OCI-LY3 (cell line): Measurements from ENCODE around the gene TEX19.

Experiments used
- H2AFZ ChIP-seq: fragments of 200-600, 300-600 bp; shearing (Covaris generic); 2 replicates; pipeline ENCODE4 v1.6.0; 2014; ENCODE audit warnings: antibody characterized with exemption, low read depth, low read length
- H3K27ac ChIP-seq: fragments of 200-600, 300-600 bp; sonication (generic); 2 replicates; pipeline ENCODE4 v1.5.1; 2014; ENCODE audit warnings: mild to moderate bottlenecking, low read length, moderate library complexity, mixed read lengths
- H3K27me3 ChIP-seq: fragments of 200-600, 300-600 bp; sonication (generic); 2 replicates; pipeline ENCODE4 v1.6.1; 2014; ENCODE audit warnings: low read depth, low read length, mixed read lengths
- H3K36me3 ChIP-seq: fragments of 200-600, 300-600 bp; sonication (generic); replicated peaks from 2 replicates; pipeline ENCODE3; 2014; ENCODE audit warnings: low read depth, low read length, mixed read lengths
- H3K4me1 ChIP-seq: fragments of 300-600, 200-600 bp; sonication (generic); 2 replicates; pipeline ENCODE4 v1.6.1; 2014; ENCODE audit warnings: low read length, mixed read lengths
- H3K4me2 ChIP-seq: fragments of 200-600, 300-600 bp; sonication (generic); 2 replicates; pipeline ENCODE4 v1.6.1; 2014; ENCODE audit warnings: low read length, mixed read lengths
- H3K4me3 ChIP-seq: fragments of 300-600, 200-600 bp; sonication (generic); 2 replicates; pipeline ENCODE4 v1.5.1; 2014; ENCODE audit warnings: antibody characterized with exemption, mild to moderate bottlenecking, low read length, moderate library complexity
- H3K79me2 ChIP-seq: fragments of 300-600, 200-600 bp; shearing (Covaris generic); 2 replicates; pipeline ENCODE4 v1.6.1; 2014; ENCODE audit warnings: mild to moderate bottlenecking, low read length, mixed read lengths
- H3K9ac ChIP-seq: fragments of 300-600, 200-600 bp; shearing (Covaris generic); 2 replicates; pipeline ENCODE4 v1.6.0; 2014; ENCODE audit warnings: mild to moderate bottlenecking, low read length, moderate library complexity
- H3K9me3 ChIP-seq: fragments of 200-600, 300-600 bp; shearing (Covaris generic); 2 replicates; pipeline ENCODE4 v1.6.1; 2014; ENCODE audit warnings: low read length, mixed read lengths; ENCODE audit not compliant: insufficient read depth
- H4K20me1 ChIP-seq: fragments of 200-600, 300-600 bp; sonication (generic); 2 replicates; pipeline ENCODE4 v1.6.1; 2016; ENCODE audit warnings: low read length, mixed read lengths; ENCODE audit not compliant: insufficient read depth
- EZH2phosphoT487 ChIP-seq: fragments of 200-600 bp; shearing (Covaris generic); IDR thresholded peaks from 2 replicates; pipeline ENCODE4 v1.6.1; 2018; ENCODE audit warnings: antibody characterized with exemption, mixed run types, low read depth
- TF ChIP-seq, protein P1 (sequence below): fragments of 200-600, 300-600 bp; sonication (generic); IDR thresholded peaks from 2 replicates; pipeline ENCODE4 v1.5.1; 2014; ENCODE audit warnings: antibody characterized with exemption, low read length, low read depth

TEX19 gene

DNA sequence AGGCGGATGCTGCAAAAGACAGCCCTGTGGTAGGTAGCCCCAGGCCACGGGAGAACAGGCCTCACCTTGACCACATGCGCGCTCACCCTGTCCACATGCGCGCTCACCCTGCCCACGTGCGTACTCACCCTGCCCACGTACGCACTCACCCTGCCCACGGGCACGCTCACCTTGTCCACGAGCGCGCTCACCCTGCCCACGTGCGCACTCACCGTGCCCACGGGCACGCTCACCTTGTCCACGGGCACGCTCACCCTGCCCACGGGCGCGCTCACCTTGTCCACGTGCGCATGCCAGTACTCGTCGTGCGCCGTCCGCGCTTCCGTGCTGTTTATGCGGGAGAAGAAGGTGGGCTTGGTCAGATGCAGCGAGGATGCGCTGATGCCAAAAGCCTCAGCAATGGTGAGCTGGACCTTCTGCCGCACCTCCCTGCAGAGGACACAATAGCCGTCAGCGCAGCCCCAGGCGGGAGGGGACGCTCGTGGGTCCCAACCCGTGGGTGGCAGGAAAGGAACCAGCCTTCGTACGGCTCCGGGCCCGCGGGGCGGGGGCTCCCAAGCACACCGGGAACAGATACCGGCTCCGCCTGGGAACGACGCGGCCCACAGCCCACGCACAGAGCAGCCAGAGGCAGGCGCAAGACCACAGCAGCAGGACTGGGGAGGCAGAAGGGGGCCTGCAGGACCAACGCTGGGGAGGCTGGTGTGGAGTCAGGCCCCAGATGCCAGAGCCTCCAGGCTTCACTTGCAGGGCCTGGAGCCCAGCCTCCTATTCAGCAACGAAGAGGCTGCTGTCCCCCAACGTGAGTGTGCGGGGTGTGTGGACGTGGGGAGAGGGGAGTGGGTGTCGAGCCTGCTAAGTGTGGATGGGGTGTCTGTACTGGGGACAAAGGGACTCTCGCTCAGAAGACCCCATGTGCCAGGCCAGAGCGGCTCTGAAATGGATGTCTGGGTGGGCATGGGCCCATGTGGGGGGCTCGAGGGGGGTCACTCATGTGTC lies 44.9 kb downstream of the TEX19 start:
- Histone ChIP-seq H3K9me3 (no peaks in the 10 kb centered on the region), H3K27me3 (no peaks in the 10 kb centered on the region), H3K79me2 (no peaks in the 10 kb centered on the region), H3K36me3 (peaks cover 11% of the 10 kb centered on the region), H3K27ac (no peak overlapping the region), H3K4me3 (no peak overlapping the region), H3K9ac (no peak overlapping the region), H3K4me2 (no peak overlapping the region), H2AFZ (no peak overlapping the region), H4K20me1 (no peaks in the 10 kb centered on the region), H3K4me1 (peaks cover 28% of the 10 kb centered on the region)
- no peak for TF ChIP-seq EZH2phosphoT487
- TF ChIP-seq, protein P1, sequence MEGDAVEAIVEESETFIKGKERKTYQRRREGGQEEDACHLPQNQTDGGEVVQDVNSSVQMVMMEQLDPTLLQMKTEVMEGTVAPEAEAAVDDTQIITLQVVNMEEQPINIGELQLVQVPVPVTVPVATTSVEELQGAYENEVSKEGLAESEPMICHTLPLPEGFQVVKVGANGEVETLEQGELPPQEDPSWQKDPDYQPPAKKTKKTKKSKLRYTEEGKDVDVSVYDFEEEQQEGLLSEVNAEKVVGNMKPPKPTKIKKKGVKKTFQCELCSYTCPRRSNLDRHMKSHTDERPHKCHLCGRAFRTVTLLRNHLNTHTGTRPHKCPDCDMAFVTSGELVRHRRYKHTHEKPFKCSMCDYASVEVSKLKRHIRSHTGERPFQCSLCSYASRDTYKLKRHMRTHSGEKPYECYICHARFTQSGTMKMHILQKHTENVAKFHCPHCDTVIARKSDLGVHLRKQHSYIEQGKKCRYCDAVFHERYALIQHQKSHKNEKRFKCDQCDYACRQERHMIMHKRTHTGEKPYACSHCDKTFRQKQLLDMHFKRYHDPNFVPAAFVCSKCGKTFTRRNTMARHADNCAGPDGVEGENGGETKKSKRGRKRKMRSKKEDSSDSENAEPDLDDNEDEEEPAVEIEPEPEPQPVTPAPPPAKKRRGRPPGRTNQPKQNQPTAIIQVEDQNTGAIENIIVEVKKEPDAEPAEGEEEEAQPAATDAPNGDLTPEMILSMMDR = no peak

DNA sequence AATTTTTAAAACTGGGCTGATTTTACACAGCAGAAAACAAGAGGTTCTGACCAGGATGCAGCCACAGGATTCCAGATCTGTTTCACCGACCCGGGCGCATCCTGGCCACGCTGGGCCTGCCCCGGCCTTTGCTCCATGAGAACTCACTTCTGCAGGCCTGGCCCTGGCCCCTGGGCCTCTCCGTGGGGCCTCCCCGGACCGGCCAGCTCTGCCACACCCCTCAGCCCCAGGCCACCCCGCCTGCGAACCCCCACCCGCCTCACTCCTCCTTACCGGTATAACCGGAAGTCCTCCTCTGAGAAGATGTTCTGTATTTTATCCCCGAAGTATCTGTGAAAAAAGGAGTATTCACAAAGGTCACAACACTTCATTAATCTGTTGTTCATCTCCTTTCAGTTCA lies 46.0 kb downstream of the TEX19 start:
- H3K4me3 ChIP-seq = no peak overlapping the region
- H3K27ac ChIP-seq = no peak overlapping the region
- H4K20me1 ChIP-seq = no peaks in the 10 kb centered on the region
- H3K36me3 ChIP-seq = peaks cover 11% of the 10 kb centered on the region
- TF ChIP-seq, protein P1 = no peak
- TF ChIP-seq EZH2phosphoT487 = no peak
- no peak overlapping the region for H3K4me2 ChIP-seq
- H3K27me3 ChIP-seq = no peaks in the 10 kb centered on the region
- peaks cover 28% of the 10 kb centered on the region for H3K4me1 ChIP-seq
- H2AFZ ChIP-seq = no peak overlapping the region
- H3K9me3 ChIP-seq = no peaks in the 10 kb centered on the region
- no peak overlapping the region for H3K9ac ChIP-seq
- no peaks in the 10 kb centered on the region for H3K79me2 ChIP-seq

DNA sequence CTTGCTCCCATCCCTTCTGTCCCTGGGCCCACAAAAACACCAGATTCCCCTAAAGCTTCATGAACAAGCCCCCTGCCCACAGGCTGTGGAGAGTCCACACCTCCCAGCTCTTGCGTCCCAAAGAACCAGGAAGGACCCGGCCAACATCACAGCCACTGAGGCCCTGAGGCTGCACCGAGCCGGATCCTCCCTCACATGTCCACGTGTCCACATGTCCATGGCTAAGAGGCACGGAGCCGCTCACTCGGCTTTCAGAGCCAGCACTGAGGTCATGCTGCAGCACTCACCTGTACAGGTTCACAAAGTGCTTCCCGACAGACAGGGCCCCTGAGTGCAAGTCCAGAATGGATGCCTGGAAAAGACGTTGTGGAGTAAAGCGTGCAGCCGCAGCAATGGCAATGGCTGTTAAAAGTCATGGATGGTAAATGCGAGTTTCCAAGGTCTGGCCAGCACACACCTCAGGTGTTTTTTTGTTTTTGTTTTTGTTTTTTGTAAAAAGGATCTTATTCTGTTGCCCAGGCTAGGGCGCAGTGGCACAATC lies 47.2 kb downstream of the TEX19 start:
- peaks cover 11% of the 10 kb centered on the region for H3K36me3 ChIP-seq
- no peak overlapping the region for H2AFZ ChIP-seq
- no peak overlapping the region for H3K4me2 ChIP-seq
- H3K9me3 ChIP-seq = no peaks in the 10 kb centered on the region
- H3K27me3 ChIP-seq = no peaks in the 10 kb centered on the region
- TF ChIP-seq, protein P1 = no peak
- no peak for TF ChIP-seq EZH2phosphoT487
- peaks cover 22% of the 10 kb centered on the region for H3K4me1 ChIP-seq
- no peaks in the 10 kb centered on the region for H3K79me2 ChIP-seq
- H3K9ac ChIP-seq = no peak overlapping the region
- no peak overlapping the region for H3K4me3 ChIP-seq
- no peak overlapping the region for H3K27ac ChIP-seq
- no peaks in the 10 kb centered on the region for H4K20me1 ChIP-seq

DNA sequence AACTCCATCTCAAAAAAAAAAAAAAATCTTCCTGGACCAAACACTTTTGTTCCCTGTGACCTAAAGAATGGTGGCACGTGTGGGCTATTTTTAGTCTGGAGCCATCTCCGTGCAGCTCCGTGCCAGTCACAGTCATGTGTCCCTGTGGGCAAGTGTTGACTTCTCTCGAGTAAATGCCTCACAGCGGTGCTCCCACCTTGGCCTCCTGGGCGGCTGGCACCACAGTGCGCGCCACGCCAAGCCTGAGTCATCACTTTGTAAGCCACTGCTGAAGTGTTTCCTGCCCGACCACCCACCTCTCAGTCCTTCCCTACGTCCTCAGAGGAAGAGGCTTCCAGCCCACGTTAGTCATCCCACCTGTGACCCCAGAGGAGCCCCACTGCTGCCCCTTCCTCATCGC lies 48.2 kb downstream of the TEX19 start:
- Histone ChIP-seq H3K4me3 (no peak overlapping the region), H2AFZ (no peak overlapping the region), H4K20me1 (no peaks in the 10 kb centered on the region), H3K9ac (no peak overlapping the region), H3K27me3 (no peaks in the 10 kb centered on the region), H3K27ac (no peak overlapping the region), H3K9me3 (no peaks in the 10 kb centered on the region), H3K36me3 (peaks cover 5% of the 10 kb centered on the region), H3K4me1 (peaks cover 19% of the 10 kb centered on the region), H3K4me2 (no peak overlapping the region), H3K79me2 (no peaks in the 10 kb centered on the region)
- TF ChIP-seq, protein P1 = no peak
- TF ChIP-seq EZH2phosphoT487 = no peak
